Renal pelvis (tissue), 4 donors: Measurements from ENCODE around the gene FAM78A. TPM values are rescaled to one million over a fixed set of nuclear protein-coding genes. Genes with fewer than 3 reads are reported as not detected.

ENCODE experiments used
- DNase-seq: peaks from one replicate; pipeline ENCODE4 v3.0.0-alpha.2; 2013
- polyA plus RNA-seq, 3 donors: library from polyadenylated mRNA; unstranded; fragments of 120-200 nt; gene quantifications; one replicate each; pipeline ENCODE4 v1.2.1, GENCODE V29; 2013; ENCODE audit not compliant: insufficient read length in 3 of 3

The FAM78A gene
- polyA plus RNA-seq, 3 donors: 2.6 to 3.7 (median 3.6) TPM

GRCh38 chr9:131304676-131305355 is 28.5 kb upstream of the FAM78A start:
- DNase-seq: no peak

GRCh38 chr9:131303381-131304321 is 27.3 kb upstream of the FAM78A start:
- no peak for DNase-seq

- DNase-seq: no peak
Observed at GRCh38 chr9:131302244-131303075, 26.1 kb upstream of the FAM78A start.

GRCh38 chr9:131300444-131300843 is 24.1 kb upstream of the FAM78A start:
- DNase-seq: no peak

GRCh38 chr9:131299961-131300347 is 23.6 kb upstream of the FAM78A start:
- no peak for DNase-seq

GRCh38 chr9:131299346-131299960 is 23.1 kb upstream of the FAM78A start:
- DNase-seq: no peak

GRCh38 chr9:131298816-131299215 is 22.5 kb upstream of the FAM78A start:
- DNase-seq: no peak

- no peak for DNase-seq
Observed at GRCh38 chr9:131298341-131298740, 22.0 kb upstream of the FAM78A start.

GRCh38 chr9:131297903-131298302 is 21.6 kb upstream of the FAM78A start:
- no peak for DNase-seq

- no peak for DNase-seq
Observed at GRCh38 chr9:131296906-131297500, 20.7 kb upstream of the FAM78A start.

- no peak for DNase-seq
Observed at GRCh38 chr9:131296460-131296859, 20.1 kb upstream of the FAM78A start.

- DNase-seq: no peak
Observed at GRCh38 chr9:131292937-131293336, 16.6 kb upstream of the FAM78A start.

- no peak for DNase-seq
Observed at GRCh38 chr9:131291795-131292315, 15.5 kb upstream of the FAM78A start.

- DNase-seq: no peak
Observed at GRCh38 chr9:131290767-131291370, 14.6 kb upstream of the FAM78A start.

- no peak for DNase-seq
Observed at GRCh38 chr9:131290036-131290766, 13.9 kb upstream of the FAM78A start.

- DNase-seq: no peak
Observed at GRCh38 chr9:131289301-131290035, 13.2 kb upstream of the FAM78A start, which contains the start of gene PLPP7. Gene PLPP7, plus strand, starts transcription at chr9:131289723. Its CDS starts 275 bp downstream, at chr9:131289998.

GRCh38 chr9:131288217-131288616 is 11.9 kb upstream of the FAM78A start:
- DNase-seq: no peak

GRCh38 chr9:131287359-131287758 is 11.0 kb upstream of the FAM78A start:
- no peak for DNase-seq

- no peak for DNase-seq
Observed at GRCh38 chr9:131284856-131285255, 8.5 kb upstream of the FAM78A start.
